HG02678 (cell line): ENCODE measurements around the gene ROM1.
A peak's percentile ranks its signal among the peaks of the same experiment; 100 is the strongest.
"Not testable (repeated sequence)": the region's sequence is repeated elsewhere in the genome, so short reads cannot be mapped to it uniquely, and the experiment has no call there.

Experiments used
- ATAC-seq: cut with Tn5 transposase; IDR thresholded peaks from one replicate; pipeline ENCODE4 v1.9.1; 2021; ENCODE audit warnings: mild to moderate bottlenecking, moderate library complexity; ENCODE audit not compliant: unreplicated experiment

The ROM1 gene, protein sequence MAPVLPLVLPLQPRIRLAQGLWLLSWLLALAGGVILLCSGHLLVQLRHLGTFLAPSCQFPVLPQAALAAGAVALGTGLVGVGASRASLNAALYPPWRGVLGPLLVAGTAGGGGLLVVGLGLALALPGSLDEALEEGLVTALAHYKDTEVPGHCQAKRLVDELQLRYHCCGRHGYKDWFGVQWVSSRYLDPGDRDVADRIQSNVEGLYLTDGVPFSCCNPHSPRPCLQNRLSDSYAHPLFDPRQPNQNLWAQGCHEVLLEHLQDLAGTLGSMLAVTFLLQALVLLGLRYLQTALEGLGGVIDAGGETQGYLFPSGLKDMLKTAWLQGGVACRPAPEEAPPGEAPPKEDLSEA

DNA sequence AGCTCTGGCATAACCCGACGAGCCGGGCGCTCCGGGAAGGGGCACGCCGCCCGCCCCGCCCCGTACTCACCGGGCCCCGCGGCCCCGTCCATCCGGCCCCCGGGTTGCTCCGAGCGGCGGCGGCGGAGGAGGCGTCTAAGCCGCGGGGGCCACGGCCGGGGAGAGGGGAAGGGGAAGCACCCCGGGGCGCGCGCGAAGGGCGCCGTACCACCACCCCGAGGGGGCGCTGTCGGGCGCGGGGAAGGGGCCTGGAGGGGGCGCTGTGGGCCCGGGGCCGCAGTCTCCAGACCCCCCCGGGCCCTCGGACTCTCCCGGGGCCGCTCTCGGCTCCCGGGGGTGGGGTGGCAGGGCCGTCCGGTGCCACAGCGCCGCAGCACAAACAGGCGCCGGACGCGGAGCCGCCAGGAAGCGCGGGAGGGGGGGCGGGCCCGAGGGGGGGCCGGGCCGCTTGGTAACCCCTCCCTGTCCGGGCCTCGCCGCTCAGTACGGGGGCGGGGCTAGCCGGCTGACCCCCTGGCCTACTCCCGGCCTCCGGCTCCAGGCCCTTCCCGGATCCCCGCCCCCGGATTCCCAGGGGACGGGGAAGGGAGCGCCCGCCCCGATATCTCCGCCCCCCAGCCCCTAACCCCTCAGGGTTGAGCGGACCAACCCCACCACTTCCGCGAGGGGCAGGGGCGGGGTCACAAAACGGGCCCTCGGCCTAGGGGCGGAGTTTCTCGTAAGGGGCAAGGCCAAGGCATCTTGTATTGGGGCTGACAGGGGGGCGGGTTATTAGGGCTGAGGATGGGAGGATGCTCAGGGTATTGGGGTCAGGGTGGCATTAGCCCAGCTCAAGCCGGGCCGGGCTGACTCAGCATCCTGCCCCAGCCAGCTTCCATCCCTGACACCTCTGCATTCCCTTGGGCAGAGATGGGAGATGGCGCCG lies at the start of gene ROM1, which contains the start of gene EML3:
TSS of gene ROM1 (plus strand) at position 892 of the 925 bp plus-strand sequence. CDS start at position 917, 25 bp downstream.
TSS of gene EML3 (minus strand) at position 410 of the 925 bp plus-strand sequence. CDS start at position 92, 318 bp downstream.
- peak; percentile 70 for ATAC-seq

DNA sequence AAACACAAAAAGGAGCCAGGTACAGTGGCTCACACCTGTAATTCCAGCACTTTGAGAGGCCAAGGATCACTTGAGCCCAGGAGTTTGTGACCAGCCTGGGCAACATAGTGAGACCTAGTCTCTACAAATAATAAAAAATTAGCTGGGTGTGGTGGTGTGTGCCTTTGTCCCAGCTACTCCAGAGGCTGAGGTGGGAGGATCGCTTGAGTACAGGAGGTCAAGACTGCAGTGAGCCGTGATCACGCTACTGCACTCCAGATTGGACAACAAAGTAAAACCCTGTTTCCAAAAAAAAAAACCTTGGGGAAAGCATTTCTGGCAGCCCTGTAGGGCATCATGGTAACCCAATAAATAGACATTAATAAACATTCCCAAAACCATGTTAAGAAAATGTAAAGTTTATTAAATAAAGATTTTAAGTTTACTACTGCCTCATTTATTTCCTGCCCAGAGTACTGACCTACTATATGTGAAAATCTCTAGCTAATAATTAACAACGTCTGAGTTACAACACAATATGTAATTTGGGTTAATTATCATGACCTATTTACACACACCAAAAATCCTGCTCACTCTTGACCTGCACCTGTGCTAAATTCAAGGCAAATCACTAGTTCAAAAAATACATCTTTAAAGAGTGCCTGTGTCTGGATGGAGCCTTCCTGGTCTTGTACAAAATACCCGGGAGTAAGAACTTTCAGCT lies 47.8 kb upstream of the ROM1 start:
- no peak for ATAC-seq

DNA sequence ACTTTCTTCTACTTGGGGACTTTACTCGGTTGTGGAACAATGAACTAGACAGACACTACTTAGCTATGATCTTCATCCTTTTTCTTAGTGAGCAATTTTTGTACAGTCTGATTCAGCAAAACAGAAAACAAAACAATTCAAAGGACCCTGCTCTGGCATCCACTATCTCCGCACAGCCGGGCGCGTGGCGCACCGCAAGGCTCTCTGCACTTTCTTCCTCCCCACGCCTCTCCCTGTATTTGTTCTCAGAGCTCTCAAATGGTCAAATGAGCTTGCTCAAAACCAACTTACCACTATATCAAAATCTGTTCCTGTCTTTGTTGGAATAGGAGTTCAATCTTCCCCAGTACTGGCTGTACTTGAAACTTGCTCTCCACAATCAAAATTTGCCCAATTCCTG lies 46.8 kb upstream of the ROM1 start:
- ATAC-seq, result no peak

DNA sequence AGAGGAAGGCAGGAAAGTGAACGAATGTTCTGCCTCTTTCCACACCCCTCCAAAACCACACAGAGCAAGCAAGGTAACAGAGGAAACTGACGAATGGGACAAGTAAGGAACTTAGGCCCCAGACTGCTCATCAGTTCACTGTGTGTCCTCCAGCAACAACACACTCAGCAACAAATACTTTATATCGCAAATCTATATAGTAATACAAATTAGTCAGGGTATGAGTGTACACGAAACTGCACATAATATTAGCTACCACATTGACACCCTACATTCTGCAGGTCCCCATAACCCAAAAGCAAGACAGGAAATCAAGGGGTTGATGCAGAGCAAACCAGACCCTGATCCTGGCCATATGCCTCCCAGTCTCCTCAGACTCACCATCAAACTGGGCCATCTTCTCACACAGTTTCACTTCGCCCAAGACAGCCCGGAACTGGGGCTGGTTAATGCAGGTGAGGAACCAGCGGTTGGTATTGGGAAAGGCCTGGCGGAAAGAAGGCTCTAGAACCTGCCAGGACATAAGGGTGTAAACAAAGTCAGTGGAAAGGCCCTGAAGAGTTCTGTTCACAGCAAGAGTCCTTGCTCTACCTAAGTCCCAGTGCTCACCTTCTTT lies 45.9 kb upstream of the ROM1 start:
- no peak for ATAC-seq

DNA sequence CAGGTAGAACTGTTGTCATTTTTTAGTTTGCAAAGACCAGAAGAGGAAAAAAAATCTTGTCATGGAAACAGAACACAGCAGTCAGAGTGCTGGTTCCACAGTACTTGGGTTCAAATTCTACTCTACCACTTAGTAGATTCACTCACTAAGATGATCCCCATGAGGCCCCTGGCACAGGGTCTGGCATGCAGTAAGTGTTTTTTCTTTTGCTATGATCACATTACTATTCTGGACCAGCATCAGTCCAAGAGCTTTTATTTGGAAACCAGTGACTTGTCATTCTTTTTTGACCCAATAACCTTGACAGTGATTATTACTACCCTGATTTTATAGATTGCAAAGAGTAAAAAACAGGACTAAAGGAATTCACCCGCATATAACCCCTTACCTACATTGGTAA lies 43.4 kb upstream of the ROM1 start:
- ATAC-seq, result no peak

DNA sequence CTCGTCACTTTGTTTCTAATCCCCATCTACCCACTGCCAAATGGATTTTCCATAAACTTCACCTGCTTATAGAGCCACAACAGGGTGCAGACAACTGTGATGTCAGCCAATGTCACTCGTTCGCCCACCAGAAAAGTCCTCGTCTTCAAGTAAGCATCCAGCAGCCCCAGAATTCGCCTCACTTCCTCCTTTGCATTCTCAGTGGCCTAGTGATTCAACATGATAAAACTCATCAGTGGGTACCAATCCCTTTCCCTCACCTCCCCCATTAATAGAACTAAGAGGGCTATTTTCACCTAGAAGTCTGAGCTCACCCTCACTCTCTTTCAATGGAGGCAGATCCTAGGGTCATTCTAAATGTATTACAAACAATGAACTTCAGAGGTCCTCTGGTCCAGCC lies 42.2 kb upstream of the ROM1 start:
- ATAC-seq, result not testable (repeated sequence)

DNA sequence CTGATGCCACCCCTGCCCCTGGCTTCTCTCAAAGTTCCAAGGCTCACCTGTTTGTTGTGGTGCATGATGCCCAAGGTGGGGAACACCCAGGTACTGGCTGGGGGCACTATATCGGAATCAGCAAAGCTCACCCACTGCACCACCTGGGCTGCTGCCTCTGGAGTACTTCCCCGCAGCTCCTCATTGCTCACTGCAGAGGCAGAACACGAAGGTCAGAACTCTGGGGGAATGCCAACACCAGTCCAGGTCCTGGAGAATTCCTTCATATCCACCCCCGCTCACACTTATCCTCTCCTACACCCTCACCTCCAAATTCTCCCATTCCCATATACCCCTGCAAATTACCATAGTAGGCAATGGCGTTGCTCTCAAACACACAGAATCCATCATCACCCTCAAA lies 41.6 kb upstream of the ROM1 start:
- ATAC-seq, result not testable (repeated sequence)

DNA sequence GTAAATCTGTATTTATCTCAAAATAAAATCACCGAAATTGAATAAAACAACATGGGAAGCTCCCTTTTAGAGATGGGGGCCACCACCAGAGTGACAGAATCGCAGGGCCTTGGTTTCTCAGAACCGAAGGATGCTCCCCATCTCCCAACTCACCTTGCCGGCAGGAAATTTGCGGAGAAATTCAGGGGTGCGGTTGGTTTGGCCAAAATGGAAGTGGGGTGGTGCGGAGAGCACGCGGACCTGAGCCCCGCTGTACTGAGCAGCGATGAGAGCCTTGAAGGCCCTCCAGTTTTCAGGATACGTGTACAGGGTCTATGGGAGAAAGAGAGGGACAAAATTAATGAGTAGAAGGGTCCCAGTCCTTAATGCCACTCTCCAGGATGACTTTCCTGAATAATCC lies 40.6 kb upstream of the ROM1 start:
- no peak for ATAC-seq

DNA sequence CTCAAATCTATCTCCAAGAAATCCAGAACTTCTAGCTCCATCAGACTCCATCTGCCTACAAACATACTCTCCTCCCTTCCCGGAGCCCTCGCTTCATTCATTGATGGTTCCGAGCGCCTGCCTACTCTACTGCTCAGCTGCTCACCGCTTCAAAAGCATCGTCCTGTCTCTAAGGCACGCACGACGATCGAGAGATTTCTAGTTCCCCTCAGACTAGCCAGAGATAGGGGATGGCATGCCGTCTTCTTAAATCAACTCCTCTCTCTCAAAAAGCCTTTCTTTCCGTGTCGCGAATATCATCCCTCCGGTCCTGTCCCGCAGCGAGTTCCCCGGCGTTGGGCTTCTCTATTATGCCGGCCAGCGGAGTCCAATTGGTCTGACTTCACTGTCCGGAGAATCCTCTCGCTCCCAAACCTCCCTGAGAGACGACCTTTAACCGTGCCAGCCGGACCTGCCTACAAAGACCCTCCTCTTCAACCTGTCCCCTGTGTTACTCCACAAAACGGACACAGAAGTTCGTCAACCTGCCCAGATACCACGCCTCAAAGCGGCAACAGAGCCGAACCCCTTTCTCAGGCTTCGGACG lies 40.0 kb upstream of the ROM1 start:
- ATAC-seq, result no peak

DNA sequence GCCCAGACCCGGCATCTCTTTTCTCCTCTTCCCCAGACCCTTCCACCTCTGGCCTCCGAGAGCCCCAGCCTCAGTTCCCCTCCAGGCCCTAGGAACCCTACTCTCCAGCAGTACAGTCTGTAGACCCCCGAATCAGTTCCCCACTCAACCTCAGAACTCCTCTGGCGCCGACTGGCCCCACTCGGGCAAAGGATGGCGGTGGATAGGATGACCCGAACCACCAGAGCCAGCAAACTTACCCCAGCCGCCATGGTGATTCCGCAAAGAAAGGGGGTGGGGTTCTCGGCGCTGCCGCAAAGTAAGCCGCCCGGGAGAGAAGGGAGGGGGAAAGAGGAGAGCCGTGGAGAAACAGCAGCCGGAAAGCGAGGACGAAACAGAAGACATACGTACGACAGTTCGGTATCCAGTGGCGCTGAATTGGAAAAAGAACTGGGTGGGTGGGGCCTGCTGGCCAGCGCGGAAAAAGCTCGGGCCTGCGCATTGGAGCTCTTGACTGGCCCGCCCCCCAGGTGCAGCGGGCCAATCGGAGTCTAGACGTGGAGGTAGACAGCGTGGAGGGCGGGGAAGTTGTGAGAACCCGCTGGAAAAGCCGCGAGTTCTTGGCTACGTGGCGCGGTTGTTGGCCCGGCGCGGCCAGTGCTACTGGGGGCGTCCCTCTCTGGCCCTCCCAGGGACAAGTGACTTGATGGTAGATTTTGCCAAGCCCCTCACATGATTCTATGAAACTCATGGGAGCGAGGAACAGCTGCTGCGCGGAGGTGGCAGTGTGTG lies 39.3 kb upstream of the ROM1 start, which contains the start of gene EEF1G:
TSS of gene EEF1G (minus strand) at position 300 of the 771 bp plus-strand sequence. CDS start at position 251, 49 bp downstream.
- peak; percentile 86 for ATAC-seq

DNA sequence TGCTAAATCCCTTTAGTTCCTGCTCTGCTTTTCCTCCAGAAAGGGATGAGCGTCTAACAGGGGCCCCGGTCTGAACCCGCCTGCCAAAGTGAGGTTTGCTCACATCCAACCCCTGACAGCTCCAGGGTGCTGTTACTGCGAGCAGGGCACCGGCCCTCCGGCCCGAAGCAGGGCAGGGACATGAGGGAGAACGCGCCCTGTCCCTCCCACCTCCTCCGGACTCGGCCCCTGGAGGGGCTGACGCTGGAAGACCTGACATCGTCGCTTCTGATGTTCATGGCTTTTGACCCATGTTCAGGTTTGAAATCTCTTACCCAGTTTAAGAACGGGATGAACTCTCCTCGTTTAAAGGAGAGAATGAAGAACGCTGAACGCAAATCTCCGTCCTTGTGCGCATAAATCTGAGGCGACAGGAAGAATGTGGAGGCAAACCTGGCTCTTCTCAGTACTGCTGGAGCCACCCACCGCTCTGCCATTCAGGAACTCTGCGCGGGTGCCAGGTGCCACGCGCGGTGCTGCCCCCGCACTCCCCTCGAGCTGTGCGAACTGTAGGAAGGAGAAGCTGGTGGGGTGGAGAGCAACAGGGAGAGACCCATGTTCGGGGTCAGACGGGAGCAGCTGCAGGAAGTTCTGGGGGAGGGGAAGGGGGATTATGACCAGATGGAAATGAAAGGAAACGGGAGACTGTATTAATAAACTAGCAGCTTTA lies 38.5 kb upstream of the ROM1 start:
- ATAC-seq, result peak; percentile 3

DNA sequence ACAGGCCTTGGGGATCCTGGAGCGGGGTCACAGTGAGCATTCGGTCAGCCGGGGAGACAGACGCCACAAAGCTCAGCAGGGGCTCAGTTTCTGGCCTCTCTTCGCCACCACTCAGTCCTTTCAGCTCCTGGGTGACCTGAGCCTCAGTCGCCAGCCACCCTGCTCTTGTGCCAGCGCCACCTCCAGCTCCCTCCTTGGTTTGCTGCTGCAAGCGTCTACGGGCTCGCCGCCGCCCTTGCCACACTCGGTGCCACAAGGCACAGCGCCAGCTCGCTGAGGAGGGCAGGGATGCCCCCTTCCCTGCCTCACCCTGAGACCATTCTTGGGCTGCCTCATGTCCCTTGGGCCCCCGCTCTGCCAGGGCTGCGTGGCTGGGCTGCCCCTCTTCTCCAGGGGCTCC lies 37.9 kb upstream of the ROM1 start:
- ATAC-seq, result no peak

DNA sequence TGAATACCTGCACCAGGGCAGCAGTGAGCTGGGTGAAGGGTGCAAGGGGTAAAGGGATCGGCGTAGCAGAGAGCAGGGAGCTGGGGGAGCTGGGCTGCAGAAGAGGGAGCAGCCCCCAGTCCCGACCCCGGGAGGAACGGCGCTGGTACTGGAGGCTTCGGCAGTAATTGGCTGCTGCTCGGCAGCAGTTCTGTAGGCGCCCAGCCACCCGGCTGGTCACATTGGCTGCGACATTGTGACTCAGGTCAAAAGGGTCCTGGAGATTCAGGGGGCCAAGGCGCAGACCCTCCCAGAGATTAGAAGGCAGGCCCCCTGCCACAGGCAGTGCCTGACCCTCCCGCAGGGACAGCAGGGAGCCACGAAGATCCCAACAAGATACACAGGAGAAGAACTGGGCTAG lies 37.2 kb upstream of the ROM1 start:
- no peak for ATAC-seq

DNA sequence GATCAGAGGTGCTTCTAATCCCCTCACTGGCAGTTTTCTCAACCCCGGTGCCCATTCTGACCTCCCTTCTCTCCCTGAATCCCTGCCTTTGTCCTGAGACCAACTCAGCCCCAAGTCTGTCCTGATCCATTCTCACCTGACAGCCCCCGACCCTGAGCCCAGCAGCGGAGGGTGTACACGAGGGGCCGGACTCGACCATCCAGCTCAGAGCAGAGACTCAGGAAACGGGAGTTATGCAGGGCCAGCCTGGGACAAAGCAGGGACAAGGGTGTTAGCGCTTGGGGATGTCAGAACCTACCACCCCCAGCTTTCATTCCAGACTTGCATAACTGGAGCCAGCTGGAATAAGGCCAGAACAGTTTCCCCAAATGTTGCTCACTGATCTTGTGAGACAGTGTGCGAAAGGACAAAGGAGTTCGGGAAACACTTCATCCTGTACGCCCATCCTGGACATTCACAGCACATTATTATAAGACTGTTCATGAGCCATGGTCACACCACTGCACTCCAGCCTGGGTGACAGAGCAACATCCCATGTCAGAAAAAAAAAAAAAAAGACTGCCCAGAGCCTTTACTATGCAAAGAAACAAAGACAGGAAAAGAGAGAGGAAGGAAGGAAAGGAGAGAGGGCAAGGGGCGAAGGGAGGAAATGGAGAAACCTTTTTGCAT lies 35.9 kb upstream of the ROM1 start:
- ATAC-seq, result no peak

DNA sequence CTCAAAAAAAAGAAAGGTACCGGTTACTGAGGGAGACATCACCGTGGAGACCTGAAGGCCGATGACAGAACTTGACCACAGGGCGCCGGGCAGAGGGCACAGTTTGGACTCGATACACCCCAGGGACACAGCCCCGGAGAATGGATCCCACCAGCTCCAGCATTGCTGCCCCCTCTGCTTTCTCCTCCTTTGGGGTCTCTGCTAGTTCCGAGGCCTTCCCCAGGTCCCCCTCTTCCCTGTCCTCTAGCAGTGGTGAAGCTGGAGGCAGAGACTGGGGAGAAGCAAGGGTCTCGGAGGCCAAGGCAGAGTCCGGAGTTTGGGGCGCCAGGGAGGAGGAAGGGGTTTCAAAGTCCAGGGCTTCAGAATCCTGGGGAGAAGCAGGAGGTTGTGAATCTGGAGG lies 34.5 kb upstream of the ROM1 start:
- no peak for ATAC-seq

DNA sequence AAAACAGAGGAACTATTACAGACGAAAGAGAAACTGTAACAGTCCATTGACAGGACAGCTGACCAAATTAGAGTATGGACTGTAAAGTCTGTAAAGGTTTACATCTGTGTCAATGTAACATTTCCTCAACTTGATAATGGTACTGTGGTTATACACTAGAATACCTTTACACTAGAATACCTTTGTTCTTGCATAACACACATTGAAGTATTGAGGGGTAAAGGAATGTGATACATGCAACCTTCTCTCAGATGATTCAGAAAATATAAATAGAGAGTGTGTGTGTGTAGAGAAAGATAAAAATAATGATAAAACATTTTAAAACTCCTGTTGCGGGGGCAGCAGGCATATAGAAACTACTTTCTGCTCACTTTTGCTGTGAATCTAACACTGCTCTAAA lies 33.8 kb upstream of the ROM1 start:
- no peak for ATAC-seq

DNA sequence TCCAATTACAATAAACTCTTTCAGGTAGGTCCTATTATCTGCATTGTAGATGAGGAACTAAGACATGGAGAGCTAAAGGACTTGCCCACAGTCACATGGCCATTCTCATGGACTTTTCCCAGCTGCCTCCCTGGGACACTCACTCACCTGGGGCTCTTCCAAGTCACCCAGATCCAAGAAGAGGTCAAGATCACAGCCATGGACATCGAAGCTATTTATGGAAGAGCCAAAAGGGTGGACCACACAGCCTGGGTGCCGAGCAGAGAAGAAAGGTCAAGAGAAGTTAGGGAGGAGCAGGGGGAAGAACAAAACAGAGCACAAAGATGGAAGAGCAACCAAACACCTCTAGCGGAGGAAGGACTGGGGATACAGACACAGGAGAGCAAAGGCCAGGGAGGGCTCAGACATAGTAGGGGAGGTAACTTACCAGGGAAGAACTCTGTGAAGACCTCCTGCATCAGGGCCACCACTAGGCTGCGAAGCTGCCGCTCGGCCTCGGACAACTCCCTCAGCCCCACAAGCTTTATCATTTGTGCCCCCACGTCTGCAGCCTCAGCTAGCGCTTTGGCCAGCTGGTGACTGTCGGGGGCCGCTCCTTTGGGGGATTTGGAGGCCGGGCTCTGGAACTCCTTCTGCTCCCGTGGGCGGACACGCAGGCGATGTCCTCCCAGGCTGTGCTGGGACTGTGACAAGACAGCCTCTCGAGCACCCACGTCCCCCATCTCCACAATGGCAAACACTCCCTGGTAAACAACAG lies 31.9 kb upstream of the ROM1 start:
- no peak for ATAC-seq

DNA sequence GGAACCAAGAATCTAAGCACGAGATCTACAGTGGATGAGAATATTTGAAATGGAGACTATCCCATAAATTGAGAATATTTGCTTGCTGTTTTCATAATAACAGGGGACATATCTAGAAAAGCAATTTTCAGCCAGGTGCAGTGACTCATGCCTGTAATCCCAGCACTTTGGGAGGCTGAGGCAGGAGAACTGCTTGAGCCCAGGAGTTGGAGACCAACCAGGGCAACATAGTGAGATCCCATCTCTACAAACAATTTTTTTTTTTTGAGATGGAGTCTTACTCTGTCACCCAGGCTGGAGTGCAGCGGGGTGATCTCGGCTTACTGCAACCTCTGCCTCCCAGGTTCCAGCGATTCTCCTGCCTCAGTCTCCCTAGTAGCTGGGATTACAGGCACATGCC lies 31.3 kb upstream of the ROM1 start:
- ATAC-seq, result not testable (repeated sequence)
